Fibroblast of skin of abdomen (primary cell): Measurements from ENCODE around the gene TVP23B.
"Not testable (repeated sequence)": the region's sequence is repeated elsewhere in the genome, so short reads cannot be mapped to it uniquely, and the experiment has no call there.

Experiments used
- DNase-seq: peaks from one replicate; pipeline ENCODE4 v3.0.0-alpha.2; 2013

Gene TVP23B

DNA sequence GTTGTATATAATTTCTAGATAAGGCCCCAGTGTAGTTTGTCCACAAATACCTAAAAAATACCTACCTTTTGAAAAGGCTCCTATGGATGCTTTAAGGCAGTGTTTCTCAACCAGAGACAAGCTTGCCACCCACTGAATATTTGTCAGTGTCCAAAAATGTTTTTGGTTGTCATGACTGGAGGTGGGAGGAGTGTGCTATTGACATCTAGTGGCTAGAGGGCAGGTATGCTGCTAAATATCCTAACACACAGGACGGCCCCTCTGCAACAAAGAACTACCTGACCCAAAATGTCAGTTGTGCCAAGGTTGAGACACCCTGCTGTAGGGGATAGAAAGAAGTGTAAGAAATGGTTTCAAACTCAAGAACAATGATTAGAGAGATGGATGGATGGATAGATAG, 10.4 kb downstream of the TVP23B start:
- DNase-seq, result not testable (repeated sequence)

DNA sequence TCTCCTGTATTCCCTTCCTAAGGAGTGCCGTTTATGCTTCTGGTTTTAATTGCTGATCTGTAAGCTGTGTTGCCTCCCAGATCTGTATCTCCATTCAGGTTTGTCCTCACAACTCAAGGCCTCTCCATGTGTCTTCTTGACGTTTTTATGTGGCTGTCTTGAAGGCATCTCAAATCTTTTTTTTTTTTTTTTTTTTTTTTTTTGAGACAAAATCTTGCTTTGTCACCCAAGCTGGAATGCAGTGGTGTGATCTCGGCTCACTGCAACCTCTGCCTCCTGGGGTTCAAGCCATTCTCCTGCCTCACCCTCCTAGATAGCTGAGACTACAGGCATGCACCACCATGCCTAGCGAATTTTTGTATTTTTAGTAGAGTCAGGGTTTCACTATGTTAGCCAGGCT, 13.9 kb downstream of the TVP23B start:
- DNase-seq, result peak; percentile 34

DNA sequence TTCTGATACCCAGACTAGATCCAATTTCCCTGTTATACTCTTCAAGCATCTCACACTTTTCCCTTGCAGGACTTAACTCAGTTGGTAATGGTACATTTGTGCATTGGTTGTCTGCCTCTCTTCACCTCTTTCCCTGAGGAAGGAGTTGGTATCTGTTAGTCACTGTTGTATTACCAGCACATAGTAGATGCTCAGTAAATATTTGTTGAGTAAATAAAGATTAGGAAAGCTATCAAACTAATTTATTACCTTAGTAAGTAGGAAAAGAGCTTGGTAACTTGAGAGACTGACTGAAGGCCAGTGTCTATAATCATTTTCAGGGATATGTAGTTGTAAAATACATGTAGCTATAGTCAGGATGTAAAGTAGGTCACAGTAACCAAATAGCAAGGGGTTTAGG, 15.9 kb downstream of the TVP23B start:
- not testable (repeated sequence) for DNase-seq

GRCh38 chr17:18803458-18804245, 22.7 kb downstream of the TVP23B start:
- DNase-seq, result not testable (repeated sequence)

GRCh38 chr17:18815924-18816323, 34.9 kb downstream of the TVP23B start:
- DNase-seq, result not testable (repeated sequence)

- DNase-seq, result peak; percentile 73
Measured at GRCh38 chr17:18816489-18817371, 35.7 kb downstream of the TVP23B start.

DNA sequence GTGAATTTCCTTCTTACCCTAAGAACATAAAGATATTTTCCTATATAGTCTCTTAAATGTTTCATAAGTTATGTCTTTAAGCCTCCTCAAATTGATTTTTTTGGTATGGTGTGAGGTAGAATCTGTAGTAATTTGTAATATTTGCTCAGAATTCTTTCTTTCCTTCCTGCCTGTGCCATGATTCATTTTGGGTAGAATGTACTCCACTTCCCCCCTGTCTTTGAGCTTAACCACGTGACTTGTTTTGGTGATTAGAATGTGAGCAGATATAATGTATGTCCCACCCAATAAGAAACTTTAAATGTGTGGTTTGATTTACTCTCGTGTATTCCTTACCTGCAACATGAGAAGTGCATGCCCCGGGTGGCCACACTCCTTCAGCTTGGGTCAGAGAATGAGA, 40.4 kb downstream of the TVP23B start:
- DNase-seq, result peak; percentile 8

- not testable (repeated sequence) for DNase-seq
Measured at GRCh38 chr17:18827613-18828012, 46.6 kb downstream of the TVP23B start.

DNA sequence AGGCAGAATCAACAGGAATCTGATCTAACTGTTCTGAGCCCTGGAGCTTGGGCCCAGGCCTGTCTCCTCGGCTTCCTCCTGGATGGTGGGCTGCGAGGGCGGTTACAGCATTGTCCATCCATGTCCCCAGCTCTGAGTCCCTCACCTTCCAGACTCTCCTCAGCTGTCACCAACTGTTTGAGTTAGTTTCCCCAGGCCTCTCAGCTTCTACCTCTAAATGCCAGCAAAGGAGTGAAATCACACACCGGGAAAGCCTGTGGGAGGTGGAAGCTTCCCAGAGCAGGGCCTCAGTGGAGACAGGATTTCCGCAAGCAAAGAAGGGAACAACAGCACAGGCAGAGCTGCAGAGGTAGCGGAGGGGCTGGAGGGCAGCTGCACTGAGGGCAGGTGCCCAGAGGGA, 67.5 kb downstream of the TVP23B start:
- no peak for DNase-seq

DNA sequence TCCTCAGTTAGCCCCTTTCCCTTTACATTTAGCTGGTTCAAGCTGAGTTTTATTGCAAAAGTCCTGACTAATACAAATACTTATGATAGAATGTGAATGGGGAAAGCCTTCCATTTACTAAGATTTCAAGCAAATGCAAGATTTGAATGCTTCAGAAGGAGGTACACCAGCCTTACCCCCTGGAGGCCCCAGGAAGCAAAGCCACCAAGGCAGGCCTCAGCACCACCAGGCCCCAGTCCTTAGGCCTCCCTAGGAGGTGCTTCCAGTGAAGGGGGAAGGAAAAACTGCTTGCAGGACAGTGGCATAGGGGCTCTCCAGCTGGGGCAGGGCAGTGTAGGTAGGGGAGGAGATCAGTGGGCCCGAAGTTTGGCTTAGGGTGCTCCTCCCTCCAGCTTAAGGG, 69.7 kb downstream of the TVP23B start:
- DNase-seq, result no peak

DNA sequence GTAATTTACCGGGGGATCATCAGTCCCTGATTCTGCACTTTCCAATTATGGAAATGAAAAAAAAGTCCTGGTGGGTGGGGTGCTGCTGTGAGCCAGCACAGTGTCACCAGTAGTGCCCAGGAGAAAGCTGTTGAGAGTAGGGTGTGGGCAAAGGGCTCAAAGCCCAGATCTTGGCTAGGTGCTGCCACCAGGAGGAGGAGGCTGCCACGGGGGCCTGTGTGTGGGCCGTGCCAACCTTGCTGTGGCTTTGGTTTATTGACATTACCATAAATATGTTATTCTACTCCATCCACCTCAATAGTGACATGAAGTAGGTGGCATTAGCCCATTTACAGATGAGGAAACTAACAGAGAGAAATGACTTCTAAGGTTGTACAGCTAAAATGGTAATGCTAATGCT, 70.2 kb downstream of the TVP23B start:
- no peak for DNase-seq

GRCh38 chr17:18854956-18855355, 74.0 kb downstream of the TVP23B start:
- no peak for DNase-seq

DNA sequence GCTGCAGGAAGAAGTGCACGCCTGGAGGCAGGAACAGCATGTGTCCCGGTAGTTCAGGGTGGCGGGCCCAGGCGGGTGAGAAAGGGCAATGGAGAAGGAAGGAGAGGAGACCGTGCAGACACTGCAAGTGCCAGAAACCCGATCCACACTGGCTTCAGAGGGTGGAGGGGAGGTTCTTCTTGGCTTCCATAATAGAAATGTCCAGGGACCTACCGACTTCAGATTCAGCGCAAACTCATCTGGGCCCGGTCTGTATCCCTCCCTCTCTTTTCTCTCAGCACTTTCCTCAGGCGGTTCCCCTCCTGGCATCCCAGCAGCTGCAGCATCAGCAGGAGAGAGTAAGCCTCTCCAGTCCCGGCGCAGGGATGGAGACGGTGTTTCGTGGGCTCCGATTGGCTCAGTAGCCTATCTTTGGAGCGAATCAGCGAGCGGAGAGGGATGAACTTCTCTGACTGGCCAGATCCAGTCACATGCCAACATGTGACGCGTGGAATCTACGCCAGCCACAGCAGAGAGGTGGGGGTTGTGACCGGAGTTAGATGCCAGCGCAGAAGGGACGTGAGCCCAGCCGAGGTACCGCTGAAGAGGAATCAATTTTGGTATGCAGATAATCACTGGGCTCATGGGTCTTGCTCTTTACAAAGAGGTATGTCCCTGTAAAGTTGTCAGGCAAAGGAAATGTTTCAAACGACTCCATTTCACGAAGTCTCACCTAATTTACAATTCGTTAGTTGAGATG, 75.0 kb downstream of the TVP23B start:
- DNase-seq, result peak; percentile 94
